Keratinocyte (primary cell): Measurements from ENCODE around the gene TUBB6. TPM values are rescaled to one million over a fixed set of nuclear protein-coding genes. Genes with fewer than 3 reads are reported as not detected.

Experiments used
- DNase-seq: peaks from one replicate; pipeline ENCODE4 v3.0.0-alpha.2; 2011; ENCODE audit warnings: low read depth, missing footprints, low spot score
- FAIRE-seq: peaks from 2 replicates; lab custom pipeline; 2011; peaks lifted over from hg19 to GRCh38; lab: Jason Lieb, UNC
- H2AFZ ChIP-seq: 2 replicates; pipeline ENCODE4 v1.6.0; 2012; ENCODE audit warnings: low read length, control low read depth, inconsistent platforms; ENCODE audit not compliant: control insufficient read depth
- H3K27ac ChIP-seq: 2 replicates; pipeline ENCODE4 v1.5.1; 2011; ENCODE audit warnings: low read length; ENCODE audit not compliant: control insufficient read depth, insufficient read depth
- H3K27me3 ChIP-seq: 3 replicates; pipeline ENCODE4 v1.6.0; 2011; ENCODE audit warnings: low read length; ENCODE audit not compliant: control insufficient read depth, insufficient read depth; ENCODE audit errors: extremely low read depth
- H3K36me3 ChIP-seq, 2 experiments: 2 replicates in 1 of 2; 3 replicates in 1 of 2; pipeline ENCODE4 v1.5.1; 2011; ENCODE audit warnings: low read length in 2 of 2, mild to moderate bottlenecking in 1 of 2; ENCODE audit not compliant: control insufficient read depth in 2 of 2, insufficient read depth in 2 of 2; ENCODE audit errors: extremely low read depth in 1 of 2
- H3K4me1 ChIP-seq: 3 replicates; pipeline ENCODE4 v1.5.1; 2011; ENCODE audit warnings: low read length; ENCODE audit not compliant: control insufficient read depth, insufficient read depth; ENCODE audit errors: extremely low read depth
- H3K4me2 ChIP-seq: 3 replicates; pipeline ENCODE4 v1.6.0; 2011; ENCODE audit warnings: low read depth, low read length; ENCODE audit not compliant: control insufficient read depth, insufficient read depth; ENCODE audit errors: extremely low read depth
- H3K4me3 ChIP-seq, 3 experiments: fragments of 200-600 bp in 1 of 3; sonication (generic) in 1 of 3; 2 replicates in 2 of 3; 3 replicates in 1 of 3; pipeline ENCODE4 v1.5.1; 2011 to 2016; ENCODE audit warnings: low read length in 3 of 3, mild to moderate bottlenecking in 3 of 3, control low read depth in 2 of 3, inconsistent platforms in 1 of 3, low read depth in 1 of 3, mixed read lengths in 1 of 3, mixed run types in 1 of 3, moderate library complexity in 1 of 3; ENCODE audit not compliant: control insufficient read depth in 2 of 3, insufficient read depth in 2 of 3; ENCODE audit errors: extremely low read depth in 1 of 3
- H3K79me2 ChIP-seq: 2 replicates; pipeline ENCODE4 v1.6.0; 2012; ENCODE audit warnings: low read length; ENCODE audit not compliant: control insufficient read depth, insufficient read depth
- H3K9ac ChIP-seq: 3 replicates; pipeline ENCODE4 v1.6.0; 2011; ENCODE audit warnings: low read length; ENCODE audit not compliant: control insufficient read depth, insufficient read depth; ENCODE audit errors: extremely low read depth
- H3K9me1 ChIP-seq: 3 replicates; pipeline ENCODE4 v1.6.0; 2011; ENCODE audit warnings: low read length; ENCODE audit not compliant: control insufficient read depth, insufficient read depth; ENCODE audit errors: extremely low read depth
- H3K9me3 ChIP-seq: 2 replicates; pipeline ENCODE4 v1.5.1; 2012; ENCODE audit warnings: low read depth, low read length; ENCODE audit not compliant: control insufficient read depth
- H4K20me1 ChIP-seq: 3 replicates; pipeline ENCODE4 v1.6.0; 2011; ENCODE audit warnings: low read length; ENCODE audit not compliant: control insufficient read depth, insufficient read depth; ENCODE audit errors: extremely low read depth
- CTCF ChIP-seq, 3 experiments: IDR thresholded peaks in 1 of 3; conservative IDR thresholded peaks in 1 of 3; optimal IDR thresholded peaks in 1 of 3; 2 replicates in 2 of 3; 3 replicates in 1 of 3; pipeline versions ENCODE3 to v1.5.1; 2011; ENCODE audit warnings: low read length in 3 of 3, mild to moderate bottlenecking in 3 of 3, moderate library complexity in 2 of 3, control low read depth in 1 of 3, inconsistent platforms in 1 of 3; ENCODE audit not compliant: insufficient read depth in 2 of 3; ENCODE audit errors: extremely low read depth in 1 of 3
- EZH2 ChIP-seq: IDR thresholded peaks from one replicate; pipeline ENCODE4 v1.6.1; 2012; ENCODE audit warnings: inconsistent platforms, mild to moderate bottlenecking, low read length, moderate library complexity
- dilution Hi-C: fragments of 300-500 bp; cut with MboI; formaldehyde crosslinking; loops from one replicate; pipeline ENCODE4 v1.7.0; 2020; ENCODE audit warnings: low sequenced_read_pairs; ENCODE audit not compliant: extremely low pct_ligation_motif_present
- polyA plus RNA-seq, 5 experiments: library from polyadenylated mRNA; depleted of rRNA in 3 of 5; stranded (reverse) in 3 of 5; stranded (forward) in 1 of 5; unstranded in 1 of 5; fragments of >200 nt; gene quantifications; 1 replicate in 1 of 5; 2 replicates in 3 of 5; 3 replicates in 1 of 5; pipeline versions ENCODE4 v1.2.1 to v1.2.3, GENCODE V29; 2011 to 2012; ENCODE audit warnings: missing spikeins in 2 of 5, low read depth in 1 of 5, low replicate concordance in 1 of 5

TUBB6 gene
- polyA plus RNA-seq, 1 donor (not counting 4 experiments of a cell fraction or from before 2014, with no cell fraction given), result 479 TPM

GRCh38 chr18:12306752-12307700 lies 1.0 kb upstream of the TUBB6 start:
- H4K20me1 ChIP-seq, result no peaks in the 10 kb centered on the region
- peak overlapping the region; percentile 51 to 80 (median 59) for H3K4me3 ChIP-seq
- peaks cover 6 to 24% of the 10 kb centered on the region in 2 experiments for H3K36me3 ChIP-seq
- H3K79me2 ChIP-seq, result peaks cover 32% of the 10 kb centered on the region
- H3K9ac ChIP-seq, result peak overlapping the region; percentile 98
- no peaks in the 10 kb centered on the region for H3K9me1 ChIP-seq
- FAIRE-seq, result no peak
- H2AFZ ChIP-seq, result no peak overlapping the region
- H3K4me1 ChIP-seq, result peaks cover 32% of the 10 kb centered on the region
- dilution Hi-C loops, result no loop called here
- no peak for DNase-seq
- peak overlapping the region; percentile 52 for H3K27ac ChIP-seq
- no peaks in the 10 kb centered on the region for H3K27me3 ChIP-seq
- peak in 1 of 3 experiments; percentile 28 for TF ChIP-seq CTCF (optimal IDR thresholded peaks at IDR 0.05 in 1 of 3, IDR thresholded peaks at IDR 0.05 in 1 of 3, conservative IDR thresholded peaks at IDR 0.05 in 1 of 3; ENCODE audit: extremely low read depth in 1 of 3, insufficient read depth in 2 of 3, low read length in 3 of 3)
- TF ChIP-seq EZH2, result no peak
- H3K4me2 ChIP-seq, result peak overlapping the region; percentile 73
- no peaks in the 10 kb centered on the region for H3K9me3 ChIP-seq

GRCh38 chr18:12308386-12309100 lies 502 bp downstream of the TUBB6 start:
- FAIRE-seq, result peak; percentile 36
- Histone ChIP-seq H3K4me1 (peaks cover 33% of the 10 kb centered on the region), H3K9me1 (no peaks in the 10 kb centered on the region), H3K27me3 (no peaks in the 10 kb centered on the region), H3K4me3 (peak overlapping the region; percentile 80 to 89 (median 83)), H3K36me3 (peaks cover 11 to 35% of the 10 kb centered on the region in 2 experiments), H3K27ac (peak overlapping the region; percentile 96), H4K20me1 (no peaks in the 10 kb centered on the region), H2AFZ (no peak overlapping the region), H3K9ac (peak overlapping the region; percentile 98), H3K79me2 (peaks cover 46% of the 10 kb centered on the region), H3K9me3 (no peaks in the 10 kb centered on the region), H3K4me2 (peak overlapping the region; percentile 100)
- dilution Hi-C loops, result no loop called here
- no peak for DNase-seq
- TF ChIP-seq CTCF (optimal IDR thresholded peaks at IDR 0.05 in 1 of 3, IDR thresholded peaks at IDR 0.05 in 1 of 3, conservative IDR thresholded peaks at IDR 0.05 in 1 of 3; ENCODE audit: extremely low read depth in 1 of 3, insufficient read depth in 2 of 3, low read length in 3 of 3), result no peak
- no peak for TF ChIP-seq EZH2
